Right lobe of liver (tissue), 4 donors: ENCODE results near the gene SLC22A23.

ENCODE experiments used
- CTCF ChIP-seq, 4 donors: fragments of 200-600 bp in 3 of 4; fragments of 450-650 bp in 1 of 4; IDR thresholded peaks; one replicate each; pipeline versions ENCODE4 v1.5.1 to v1.8.0; 2016 to 2022; ENCODE audit warnings: antibody characterized with exemption in 4 of 4, mild to moderate bottlenecking in 2 of 4
- POLR2A ChIP-seq: fragments of 450-650 bp; IDR thresholded peaks from one replicate; pipeline ENCODE4 v1.6.1; 2017; ENCODE audit warnings: antibody characterized with exemption, mild to moderate bottlenecking
- donor health status: DM: no; HTN: no; CAD: no.
- donor health status: DM: no; HTN: no; CAD: no.
- donor health status: DM: no; HTN: yes; CAD: no.

DNA sequence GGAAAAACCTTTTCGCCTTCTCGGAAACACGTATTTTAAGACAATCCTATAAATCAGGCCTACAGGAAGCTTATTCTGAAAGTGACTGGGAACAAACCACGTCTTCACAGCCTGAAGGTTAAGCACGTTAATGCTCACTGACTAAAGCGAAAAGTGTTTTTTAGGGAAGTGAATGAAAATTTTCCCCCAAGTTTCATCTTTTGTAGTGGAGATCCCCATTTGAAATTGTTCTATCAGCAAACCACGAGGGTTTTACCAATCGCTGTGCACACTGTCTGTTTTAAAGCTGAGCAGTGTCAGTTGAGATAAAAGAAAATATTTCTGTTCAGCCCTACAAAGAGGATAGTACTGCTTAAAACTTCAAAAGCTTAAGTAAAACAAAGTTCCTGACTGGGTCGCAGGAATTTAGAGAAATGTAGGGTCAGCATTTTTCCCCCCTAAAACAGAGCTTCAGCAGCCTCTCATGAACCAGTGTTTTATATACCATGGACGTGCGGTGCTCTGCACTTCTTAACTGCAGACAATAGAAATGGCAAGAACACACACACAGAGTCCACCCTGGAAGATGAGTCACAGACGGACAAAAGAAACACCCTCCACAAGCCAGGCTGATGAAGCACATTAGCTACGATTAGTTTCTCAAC is 34.9 kb downstream of the SLC22A23 start:
- TF ChIP-seq CTCF (IDR thresholded peaks at IDR 0.05) (no peak), POLR2A (no peak)
